HG03432 (cell line): ENCODE results near the gene KCTD5.
"Not testable (repeated sequence)": the region's sequence is repeated elsewhere in the genome, so short reads cannot be mapped to it uniquely, and the experiment has no call there.

Experiments used
- ATAC-seq: cut with Tn5 transposase; IDR thresholded peaks from one replicate; pipeline ENCODE4 v1.9.1; 2021; ENCODE audit warnings: mild to moderate bottlenecking, moderate library complexity; ENCODE audit not compliant: unreplicated experiment

The KCTD5 gene

GRCh38 chr16:2721634-2722173 is 39.4 kb downstream of the KCTD5 start:
- not testable (repeated sequence) for ATAC-seq

- no peak for ATAC-seq
Observed at GRCh38 chr16:2724088-2724676, 41.9 kb downstream of the KCTD5 start.

GRCh38 chr16:2724816-2725348 is 42.6 kb downstream of the KCTD5 start:
- ATAC-seq: no peak

GRCh38 chr16:2726923-2727322 is 44.6 kb downstream of the KCTD5 start:
- no peak for ATAC-seq

GRCh38 chr16:2728034-2728433 is 45.7 kb downstream of the KCTD5 start:
- ATAC-seq: no peak

- no peak for ATAC-seq
Observed at GRCh38 chr16:2734844-2735515, 52.7 kb downstream of the KCTD5 start.

GRCh38 chr16:2736476-2737237 is 54.3 kb downstream of the KCTD5 start:
- ATAC-seq: no peak

- no peak for ATAC-seq
Observed at GRCh38 chr16:2737238-2737605, 54.9 kb downstream of the KCTD5 start.

- no peak for ATAC-seq
Observed at GRCh38 chr16:2737895-2738418, 55.6 kb downstream of the KCTD5 start.

- no peak for ATAC-seq
Observed at GRCh38 chr16:2738615-2739014, 56.3 kb downstream of the KCTD5 start.

GRCh38 chr16:2739625-2740430 is 57.5 kb downstream of the KCTD5 start:
- no peak for ATAC-seq

- ATAC-seq: no peak
Observed at GRCh38 chr16:2740476-2740875, 58.2 kb downstream of the KCTD5 start.

- ATAC-seq: no peak
Observed at GRCh38 chr16:2741168-2741567, 58.8 kb downstream of the KCTD5 start.

- ATAC-seq: no peak
Observed at GRCh38 chr16:2742323-2743006, 60.1 kb downstream of the KCTD5 start.

GRCh38 chr16:2743007-2743810 is 60.9 kb downstream of the KCTD5 start:
- ATAC-seq: no peak

GRCh38 chr16:2744711-2745110 is 62.4 kb downstream of the KCTD5 start:
- ATAC-seq: no peak

GRCh38 chr16:2745116-2745890 is 63.0 kb downstream of the KCTD5 start:
- no peak for ATAC-seq

GRCh38 chr16:2745961-2746360 is 63.6 kb downstream of the KCTD5 start:
- ATAC-seq: no peak
